IPS DF 19.7 (cell line): Measurements from ENCODE around the gene PER2.

Source experiments
- DNase-seq: peaks from one replicate; pipeline ENCODE4 v3.0.0-alpha.2; 2013; ENCODE audit warnings: low read depth, low spot score

Gene PER2

DNA sequence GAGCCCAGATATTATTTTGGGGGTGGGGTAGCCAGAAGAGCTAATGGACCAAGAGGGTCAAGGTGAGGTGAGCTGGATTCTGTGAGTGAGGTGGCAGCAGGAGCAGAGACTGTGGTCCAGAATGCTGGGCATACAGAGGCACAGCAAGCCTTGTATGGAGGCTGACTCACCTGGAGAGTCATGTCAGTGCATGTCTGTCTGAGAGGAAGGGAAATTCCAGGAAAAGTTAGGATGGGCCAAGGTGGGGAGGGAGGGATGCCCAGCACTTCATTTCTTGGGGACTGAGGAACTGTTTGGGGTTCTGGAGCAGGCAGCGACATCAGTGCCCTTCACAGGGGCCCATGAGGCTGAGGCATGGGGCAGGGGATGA lies 21.1 kb downstream of the PER2 start:
- no peak for DNase-seq

DNA sequence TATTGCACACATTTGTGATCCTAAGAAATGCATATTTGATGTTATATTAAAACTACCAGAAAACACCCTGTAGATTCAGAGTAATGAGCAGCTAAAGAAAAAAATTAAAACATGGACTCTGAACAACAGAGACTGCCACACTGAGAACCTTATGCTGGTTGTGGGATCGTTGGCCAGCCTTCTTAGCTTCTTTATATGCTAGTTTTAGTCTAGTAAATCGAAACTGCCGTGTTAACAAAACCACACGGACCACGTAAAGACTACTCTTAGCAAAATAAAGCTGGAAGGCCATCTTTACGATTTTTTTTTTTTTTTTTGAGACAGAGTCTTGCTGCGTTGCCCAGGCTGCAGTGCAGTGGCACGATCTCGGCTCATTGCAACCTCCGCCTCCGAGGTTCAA lies 22.8 kb downstream of the PER2 start:
- DNase-seq, result no peak

DNA sequence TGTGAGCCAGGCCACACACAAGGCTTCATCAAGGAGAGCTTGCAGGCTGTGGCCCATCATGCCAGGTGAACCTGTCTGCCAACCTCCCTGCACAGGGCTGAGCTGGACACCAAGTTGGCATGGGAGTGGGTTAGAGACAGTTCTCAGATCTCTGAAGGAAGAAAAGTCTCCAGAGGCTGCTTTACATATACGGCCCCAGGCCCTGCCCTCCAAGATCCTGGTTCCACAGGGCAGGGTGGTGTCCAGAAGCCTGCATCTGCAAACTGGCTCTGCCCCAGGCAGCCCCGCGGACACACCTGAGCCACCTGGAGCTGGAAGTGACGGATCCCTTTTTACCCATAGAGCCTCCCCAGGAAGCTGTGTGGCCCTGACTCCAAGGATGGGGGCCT lies 24.3 kb downstream of the PER2 start:
- DNase-seq, result no peak

DNA sequence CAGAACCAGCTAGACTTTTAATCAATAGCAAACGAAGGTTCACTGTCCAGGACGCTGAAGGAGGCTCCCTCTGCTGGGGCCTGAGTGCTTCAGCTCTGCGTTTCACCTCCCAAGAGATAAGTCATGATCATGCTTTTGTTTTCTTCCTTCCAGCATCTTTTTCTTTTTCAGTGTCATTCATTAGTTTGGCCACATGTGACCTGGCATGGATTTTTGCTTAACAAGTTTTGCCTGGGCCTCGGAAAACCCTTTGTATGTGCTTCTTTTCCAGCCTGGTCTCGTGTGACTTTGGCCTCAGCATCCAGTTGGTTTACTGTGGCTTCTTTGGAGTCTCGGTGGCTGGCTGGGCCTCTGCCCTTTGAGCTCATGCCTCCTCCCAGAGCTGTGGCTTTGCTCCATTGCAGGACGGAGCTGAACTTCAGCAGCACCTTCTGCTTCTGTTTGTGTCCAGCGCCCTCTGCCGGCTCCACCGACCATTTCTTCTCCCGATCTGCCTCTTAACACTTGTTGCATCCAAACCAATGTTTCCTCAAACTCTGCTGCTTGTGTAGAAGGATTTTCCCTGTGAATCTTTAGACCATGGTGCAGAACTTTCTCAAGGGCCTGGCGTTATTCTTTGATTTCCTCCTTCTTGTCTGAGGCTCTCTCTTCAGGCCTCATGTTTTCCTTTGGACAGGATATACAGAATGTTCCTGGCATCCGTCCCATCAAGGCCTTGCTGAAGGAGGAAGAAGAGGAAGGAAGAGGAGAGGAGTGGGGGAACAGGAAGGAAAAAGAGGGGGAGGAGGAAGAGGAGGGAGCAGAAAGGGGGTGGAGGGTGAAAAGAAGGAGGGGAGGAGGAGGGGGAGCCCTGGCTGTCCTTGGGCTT lies 25.0 kb downstream of the PER2 start:
- no peak for DNase-seq

DNA sequence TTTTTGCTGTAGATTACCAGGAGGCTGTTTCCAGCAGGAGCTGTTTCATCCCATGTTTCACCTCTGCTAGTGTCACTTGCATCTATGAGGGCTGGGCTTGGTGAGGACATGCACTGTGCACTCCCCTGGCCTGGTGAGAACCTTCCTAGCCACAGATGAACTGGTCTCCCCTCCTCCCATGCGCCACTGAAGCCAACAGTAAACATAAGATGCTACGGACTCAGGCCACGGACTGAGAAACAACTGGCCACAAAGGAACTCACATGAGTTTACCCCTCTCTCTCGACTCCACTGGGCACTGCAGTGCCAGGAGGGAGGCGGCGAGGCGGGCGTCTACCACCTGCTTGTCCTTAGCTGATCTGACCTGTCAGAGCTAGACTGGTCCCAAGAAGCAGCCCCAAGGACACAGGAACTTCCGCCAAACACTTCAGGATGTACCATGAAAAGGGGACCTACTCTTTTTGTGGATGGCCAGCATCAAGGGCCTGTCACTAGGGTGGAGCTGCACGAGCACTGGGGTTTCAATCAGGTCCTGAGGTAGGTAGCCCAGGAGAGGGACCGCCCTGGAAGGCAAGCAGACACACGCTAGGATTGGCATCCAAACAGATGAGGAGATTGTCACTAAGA lies 25.8 kb downstream of the PER2 start:
- no peak for DNase-seq

DNA sequence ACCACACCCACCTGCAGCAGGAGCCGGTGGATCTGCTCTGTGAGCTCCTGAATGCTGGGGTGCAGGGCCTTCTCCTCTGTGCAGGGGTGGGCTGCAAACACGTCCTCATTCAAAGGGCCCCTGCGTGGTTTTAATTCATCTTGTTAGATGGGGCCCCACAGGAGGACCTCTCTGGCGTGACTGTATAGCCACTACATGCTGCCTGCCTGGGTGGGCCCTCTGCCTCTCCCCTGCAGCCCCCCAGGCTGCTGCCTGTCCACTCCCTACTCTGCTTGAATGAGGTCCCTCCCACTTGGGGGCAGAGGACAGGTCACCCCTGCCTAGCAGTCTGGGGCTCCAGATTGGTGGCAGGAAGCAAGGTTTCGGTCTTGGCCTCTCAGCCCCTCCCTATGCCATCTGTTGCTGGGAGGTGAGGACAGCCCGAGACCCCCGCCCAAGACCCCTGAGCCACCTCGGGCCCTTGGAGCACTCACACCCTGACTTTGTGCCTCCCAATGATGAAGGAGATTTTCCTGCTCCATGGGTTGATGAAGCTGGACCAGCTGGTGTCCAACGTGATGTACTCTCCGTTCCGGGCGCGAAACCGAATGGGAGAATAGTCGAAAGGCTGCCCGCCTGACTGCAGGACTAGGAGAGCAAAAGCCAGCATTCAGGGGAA lies 26.6 kb downstream of the PER2 start:
- no peak for DNase-seq

DNA sequence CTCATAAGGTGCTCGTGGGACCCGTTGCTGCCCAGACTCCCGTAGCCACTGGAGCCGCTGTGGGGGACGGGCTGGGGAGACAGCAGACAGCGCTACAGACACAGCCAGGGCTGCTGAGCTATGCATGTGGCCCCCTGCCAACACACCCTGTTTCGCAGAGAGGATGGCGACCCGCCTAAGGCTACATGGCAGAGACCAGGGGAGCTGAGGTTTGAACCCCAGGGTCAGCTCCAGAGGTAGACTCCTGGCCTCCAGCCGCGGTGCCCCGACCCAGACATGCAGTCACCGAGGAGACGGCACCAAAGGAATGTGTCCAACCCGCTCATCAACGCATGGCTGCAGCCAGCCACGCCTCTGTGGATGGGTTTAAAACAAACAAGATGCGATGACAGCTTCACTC lies 27.5 kb downstream of the PER2 start:
- DNase-seq, result no peak

DNA sequence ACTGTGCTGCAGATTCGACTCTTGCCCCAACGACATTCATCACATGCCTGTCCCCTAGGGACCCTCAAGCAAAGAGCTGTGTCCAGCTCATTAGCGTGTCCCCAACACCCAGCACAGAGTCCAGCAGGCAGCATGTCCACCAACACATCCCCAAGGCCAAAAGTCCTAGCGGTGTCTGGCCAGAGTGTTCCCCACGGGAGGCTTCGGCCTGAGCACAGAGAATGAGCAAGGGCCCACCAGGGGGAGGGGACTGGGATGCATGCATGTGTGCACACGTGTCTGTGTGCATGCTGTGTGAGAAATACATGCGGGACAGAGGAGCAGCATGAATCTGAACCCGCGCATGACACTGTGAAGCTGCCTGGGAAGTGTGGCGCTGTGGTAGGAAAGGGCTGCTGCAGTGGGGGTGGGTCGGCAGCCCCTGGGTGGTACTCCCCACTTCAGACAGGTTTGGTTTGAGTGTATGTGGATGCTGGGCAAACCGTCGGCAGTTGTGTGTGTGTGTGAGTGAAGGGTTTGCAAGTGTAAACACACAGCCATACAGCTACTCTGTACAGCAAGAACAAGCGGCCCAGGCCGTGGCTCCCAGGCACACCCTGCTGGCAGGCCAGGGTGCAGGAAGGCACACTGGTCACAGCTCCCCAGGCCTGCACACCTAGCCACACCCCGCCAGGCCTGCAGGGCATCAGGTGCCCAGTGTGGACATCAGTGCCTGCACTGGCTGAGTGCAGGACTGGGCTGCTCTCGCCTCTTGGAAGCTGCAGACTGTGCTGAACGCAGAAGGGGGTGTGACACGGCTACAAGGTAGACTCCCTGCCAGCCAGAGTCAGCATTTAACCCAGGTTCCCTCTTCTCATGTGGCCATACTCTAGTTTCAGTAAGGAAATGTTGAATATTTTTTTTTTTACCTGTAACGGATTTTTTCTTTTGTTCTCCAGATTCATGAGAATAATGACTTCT lies 29.1 kb downstream of the PER2 start:
- no peak for DNase-seq

DNA sequence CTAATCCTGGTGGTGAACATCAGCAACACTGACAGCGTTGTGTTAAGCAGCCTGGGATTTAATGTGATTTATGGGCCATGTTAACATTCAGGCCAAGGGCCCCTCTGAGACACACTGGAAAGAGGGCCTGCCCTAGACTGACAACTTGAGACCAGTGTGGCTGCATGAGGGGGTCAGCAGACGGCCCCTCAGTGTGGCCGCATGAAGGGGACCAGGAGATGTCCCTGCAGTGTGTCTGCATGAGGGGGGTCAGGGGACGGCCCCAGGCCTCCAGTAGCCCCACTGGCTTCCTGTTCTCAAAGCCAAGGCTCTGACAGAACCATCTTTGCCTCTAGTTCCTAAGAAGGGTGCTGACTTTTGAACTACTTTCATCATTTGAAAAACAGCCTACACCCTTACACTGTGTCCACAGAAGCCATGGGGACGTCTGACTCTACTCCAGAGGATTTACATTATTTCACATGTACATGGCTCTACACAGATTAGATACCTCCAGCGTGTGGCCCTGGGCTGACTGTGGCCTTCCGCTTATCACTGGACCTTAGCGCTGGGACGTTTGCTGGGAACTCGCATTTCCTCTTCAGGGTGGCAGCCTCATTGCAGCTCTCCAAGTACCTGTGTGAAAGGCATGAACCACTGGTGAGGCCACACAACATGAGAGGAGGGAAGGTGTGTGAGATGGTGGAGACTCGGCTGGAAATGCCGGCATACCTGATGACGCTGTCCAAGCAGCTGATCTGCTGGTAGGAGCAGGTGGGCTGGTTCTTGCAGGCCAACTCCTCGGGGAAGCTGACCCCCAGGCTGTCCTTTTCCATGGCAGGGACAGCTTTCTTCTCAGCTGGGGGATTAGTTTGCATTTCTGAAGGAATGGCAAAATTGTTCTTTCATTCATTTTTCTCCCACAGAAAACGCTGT lies 30.4 kb downstream of the PER2 start:
- DNase-seq, result no peak

DNA sequence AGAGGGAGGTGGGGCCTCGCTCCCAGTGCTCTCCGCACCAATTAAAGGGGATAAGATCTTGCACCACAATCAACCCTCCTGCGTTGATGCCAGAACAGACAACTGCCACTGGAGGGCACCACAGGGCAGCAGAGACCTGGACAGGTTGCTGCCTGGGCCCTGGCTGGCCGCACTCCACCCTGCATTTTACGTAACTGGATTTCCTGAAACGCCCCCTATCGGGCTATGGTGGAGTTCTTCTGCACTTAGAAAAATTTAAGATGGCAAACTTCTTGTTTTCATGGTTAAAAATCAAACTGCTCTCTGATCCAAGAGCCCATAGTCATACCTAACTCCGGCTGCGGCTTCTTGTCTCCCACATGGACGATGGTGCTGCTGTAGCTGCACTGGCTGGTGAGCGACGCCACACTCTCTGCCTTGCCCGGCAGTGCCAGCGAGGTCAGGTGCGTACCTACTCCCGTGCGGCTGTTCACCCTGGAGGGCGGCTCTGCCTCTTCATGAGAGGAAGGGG lies 31.8 kb downstream of the PER2 start:
- DNase-seq, result no peak

DNA sequence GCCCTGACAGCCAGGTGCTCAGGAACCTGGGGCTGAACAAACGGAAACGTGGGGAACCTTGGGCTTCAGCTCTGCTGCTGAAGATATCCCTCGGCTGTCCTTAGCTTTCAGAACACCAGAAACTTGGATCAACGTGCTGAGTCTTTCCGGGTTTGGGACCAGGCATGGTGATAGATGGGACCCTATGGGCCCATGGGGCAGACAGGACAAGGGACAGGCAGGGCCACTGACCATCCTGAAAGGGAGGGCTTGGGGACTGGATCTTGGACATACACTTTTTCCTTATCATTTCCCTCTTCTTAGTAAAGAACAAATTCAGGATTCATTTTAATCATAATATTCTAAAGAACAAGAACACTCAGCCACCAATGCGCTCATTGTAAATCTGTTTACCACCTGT lies 32.3 kb downstream of the PER2 start:
- no peak for DNase-seq

DNA sequence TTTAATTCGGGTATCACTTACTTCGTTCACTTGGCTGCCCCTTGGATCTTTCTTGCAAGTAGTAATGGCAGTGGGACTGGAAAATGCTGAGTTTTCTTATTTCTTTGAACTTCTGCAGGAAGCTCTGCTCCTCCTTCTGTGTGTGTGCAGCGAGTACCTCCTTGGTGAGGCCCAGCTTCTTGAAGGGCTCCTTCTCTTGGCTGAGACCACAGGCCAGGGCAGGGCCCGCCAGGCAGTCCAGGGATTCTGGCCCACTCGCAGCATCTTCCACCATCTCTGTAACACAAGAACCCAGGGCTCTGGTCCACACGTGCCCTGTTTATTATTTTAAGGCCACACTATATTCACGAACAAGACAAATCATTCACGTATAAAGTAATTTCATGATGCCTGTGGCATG lies 32.8 kb downstream of the PER2 start:
- no peak for DNase-seq

DNA sequence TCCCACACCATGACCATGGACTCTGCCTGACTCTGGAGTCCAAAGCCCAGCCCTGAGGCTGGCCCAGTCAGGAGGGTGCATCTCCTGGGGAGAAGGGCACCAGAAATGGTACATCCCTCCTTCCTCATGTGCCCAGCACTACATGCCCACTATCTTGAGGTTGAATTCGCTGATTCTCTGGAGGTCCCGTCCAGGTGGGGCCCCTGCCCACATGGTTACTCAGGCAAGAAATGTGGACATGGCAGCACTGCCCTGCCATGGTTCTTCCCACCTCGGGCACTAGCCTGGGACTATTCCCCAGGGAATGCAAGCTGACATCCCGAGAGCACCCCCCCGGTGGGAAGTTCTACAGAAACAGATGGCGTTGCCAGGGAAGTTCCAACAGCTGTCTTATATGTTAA lies 33.3 kb downstream of the PER2 start:
- no peak for DNase-seq

DNA sequence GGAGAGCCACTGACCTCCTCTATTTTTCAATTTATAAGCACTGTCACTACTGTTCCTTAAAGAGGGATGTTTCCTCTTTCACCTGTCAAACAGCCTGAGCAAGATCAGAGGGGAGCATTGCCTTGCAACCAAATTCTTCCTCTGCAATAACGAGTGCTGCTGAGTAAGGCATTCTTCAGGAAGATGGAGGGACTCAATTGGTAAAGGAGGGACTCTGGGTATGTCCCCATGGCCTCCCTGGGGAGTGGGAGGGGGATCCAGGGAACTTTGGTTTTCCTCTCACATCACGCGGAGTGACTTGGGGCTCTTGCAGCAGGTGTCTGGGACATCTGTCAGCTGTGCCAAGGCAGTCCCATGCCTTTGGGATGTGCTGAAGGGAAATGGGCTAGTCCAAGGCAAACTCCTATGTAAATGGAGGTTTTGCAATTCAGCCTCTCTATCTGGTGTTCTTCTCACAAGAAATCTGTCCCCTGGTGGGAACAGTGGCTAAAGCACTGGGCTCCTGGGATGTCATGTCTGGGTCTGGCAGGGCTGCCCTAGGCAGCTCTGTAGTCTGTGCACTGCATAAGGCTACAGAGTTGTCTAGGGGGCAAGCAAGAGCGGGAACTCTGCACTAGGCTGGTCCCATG lies 34.2 kb downstream of the PER2 start:
- DNase-seq, result no peak

DNA sequence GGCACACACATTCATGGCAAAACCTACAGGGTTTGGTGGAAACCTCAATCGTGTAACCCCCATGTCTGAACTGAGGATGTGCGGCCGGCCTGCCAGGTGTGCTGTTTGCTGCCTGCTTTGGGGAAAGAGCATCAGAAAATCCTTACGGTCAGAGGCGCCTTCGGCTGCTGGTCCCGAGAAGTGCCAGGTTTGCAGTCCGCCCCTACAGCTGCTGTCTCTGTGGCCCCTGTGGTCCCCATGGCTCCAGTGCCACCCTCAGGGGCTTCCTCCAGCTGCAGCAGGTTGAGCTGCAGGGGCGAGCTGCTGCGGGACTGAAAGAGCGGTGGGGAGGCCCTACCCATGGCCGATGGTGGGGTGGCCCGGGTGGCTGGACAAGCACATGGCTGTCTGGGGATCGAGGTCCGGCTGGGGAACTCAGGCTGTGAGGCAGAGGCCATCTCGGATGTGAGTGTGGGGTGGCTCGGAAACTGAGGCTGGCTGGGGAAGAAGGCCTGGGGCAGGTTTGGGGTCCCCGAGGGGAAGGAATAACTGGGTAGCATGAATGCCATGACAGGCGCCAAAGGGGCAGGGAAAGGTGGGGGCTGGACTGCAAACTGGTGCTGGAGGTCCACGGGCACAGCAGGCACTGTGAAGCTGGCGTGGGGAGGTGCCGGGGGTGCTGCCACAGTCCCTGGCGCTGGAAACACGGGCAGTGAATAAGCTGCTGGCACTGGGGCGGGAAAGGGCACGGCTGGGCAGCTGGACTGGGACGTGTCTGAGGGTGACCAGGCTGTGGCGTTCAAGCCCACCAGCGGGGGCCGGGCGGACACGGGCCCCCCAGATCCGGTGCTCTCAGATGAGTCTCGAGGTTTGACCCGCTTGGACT lies 35.4 kb downstream of the PER2 start:
- DNase-seq, result no peak

DNA sequence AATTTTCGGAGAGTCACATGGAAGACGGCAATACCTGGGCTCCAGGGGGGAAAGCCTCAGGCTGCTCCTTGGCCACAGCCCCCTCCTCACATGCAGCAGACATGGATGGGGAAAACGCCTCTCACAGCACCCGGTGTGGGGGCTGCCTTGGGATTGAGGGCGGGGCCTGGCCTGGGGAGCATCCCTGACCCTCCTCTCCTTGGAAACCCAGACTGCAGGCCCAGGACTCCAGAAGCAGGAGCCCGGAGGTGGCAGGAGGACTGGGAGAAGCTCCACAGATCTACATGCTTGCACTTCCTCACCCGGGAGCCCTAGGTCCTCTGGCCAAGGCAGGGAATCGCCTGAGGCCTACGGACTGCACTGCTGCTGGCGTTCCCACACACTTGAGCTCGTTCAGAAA lies 36.4 kb downstream of the PER2 start:
- no peak for DNase-seq

DNA sequence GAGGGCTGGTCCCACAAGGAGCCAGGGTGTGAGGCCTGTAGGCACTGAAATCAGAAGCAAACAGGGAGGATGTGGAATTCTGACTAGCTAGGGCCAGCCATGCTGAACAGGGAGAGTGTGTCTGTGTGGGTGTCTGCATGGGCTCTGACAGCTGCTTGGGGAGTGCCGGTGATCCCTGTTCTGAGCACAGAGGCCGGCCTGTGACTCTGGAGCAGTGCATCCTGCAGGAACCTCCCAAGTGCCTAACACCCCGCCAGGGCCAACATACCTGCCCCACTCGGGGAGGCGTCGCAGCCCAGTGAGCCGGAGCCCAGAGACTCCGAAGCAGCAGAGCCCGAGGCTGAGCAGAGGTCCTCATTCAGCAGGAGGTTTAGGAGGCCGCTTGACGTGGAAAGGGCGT lies 37.1 kb downstream of the PER2 start:
- DNase-seq, result no peak

DNA sequence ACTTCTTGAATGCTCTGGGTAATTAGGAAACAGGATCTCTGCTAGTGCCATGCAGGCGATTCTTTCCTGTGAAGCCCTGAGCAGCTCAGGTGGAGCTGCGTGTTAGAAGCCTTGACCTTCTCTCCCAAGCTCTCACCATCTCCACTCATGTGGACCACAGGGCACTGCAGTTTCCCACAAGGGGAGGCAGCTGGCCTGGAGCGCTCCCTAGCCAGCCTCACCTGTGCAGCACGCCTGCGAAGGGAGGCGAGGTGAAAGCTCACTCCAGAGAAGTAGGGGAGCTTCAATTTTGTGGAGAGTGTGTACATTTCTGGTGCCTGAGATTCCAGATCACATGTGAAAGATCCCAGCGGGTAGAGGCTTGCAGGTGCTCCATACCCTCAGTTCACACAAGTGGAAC lies 37.5 kb downstream of the PER2 start:
- DNase-seq, result no peak

DNA sequence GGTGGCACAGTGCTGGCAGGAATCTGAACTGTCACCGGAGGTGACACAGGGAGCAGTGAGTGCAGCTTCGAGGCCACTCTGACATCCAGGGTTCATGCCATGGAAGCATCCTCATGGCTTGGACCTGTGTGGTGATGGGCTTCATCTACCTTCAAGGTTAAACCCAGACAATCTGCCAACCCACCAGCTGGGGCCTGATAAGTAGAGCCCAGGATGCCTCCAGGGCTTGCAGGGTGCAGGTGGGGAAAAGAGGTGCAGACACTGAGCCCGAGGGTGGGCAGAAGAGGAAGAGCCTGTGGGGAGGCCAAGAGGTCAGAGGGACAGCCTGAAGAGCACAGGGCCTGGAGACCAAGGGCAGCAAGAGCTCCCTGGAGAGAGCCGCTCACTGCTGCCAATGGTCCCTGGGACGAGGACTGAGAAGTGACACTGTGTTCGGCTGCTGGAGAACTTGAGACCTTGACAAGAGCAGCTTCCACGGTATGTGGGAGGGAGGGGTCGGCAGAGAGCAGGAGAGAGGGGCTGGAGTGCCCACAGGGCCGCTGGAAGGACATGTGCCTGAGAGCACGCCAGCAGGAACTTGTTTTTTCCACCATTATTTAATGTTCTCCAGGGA lies 40.5 kb downstream of the PER2 start:
- no peak for DNase-seq
